Lung microvascular endothelial cell (primary cell): Measurements from ENCODE around the gene CPO. TPM values are rescaled to one million over a fixed set of nuclear protein-coding genes. Genes with fewer than 3 reads are reported as not detected.

Source experiments
- DNase-seq, 2 donors: peaks; one replicate each; pipeline versions ENCODE4 v3.0.0 to v3.0.0-alpha.2; 2010; ENCODE audit warnings: low read depth in 2 of 2
- total RNA-seq: library from RNA; depleted of rRNA; stranded (reverse); fragments of >200 nt; gene quantifications from 2 replicates; pipeline ENCODE4 v1.2.1, GENCODE V29; 2014

The CPO gene
- total RNA-seq, 1 donor from 2014 or later, result not detected

- peak in 1 of 2 donors; percentile 57 for DNase-seq
Measured at GRCh38 chr2:207012461-207012860, 73.1 kb downstream of the CPO start.

DNA sequence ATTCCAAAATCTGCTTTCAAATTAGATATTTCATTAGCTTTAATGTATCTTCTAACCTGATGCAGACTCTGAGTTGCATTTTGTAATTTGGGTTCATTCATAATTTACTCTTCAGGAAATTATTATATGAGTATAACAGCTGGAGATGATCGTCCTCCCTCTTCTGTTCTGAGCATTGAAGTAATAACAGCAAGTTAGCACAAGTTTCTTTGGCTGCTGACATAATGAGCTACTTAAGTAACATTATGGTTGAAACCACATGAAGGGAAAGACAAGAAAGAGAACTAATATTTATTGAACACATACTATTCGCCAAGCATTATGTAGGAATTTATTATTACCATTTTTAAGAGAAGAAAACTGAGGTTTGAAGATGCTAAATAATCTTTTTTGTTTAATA, 75.1 kb downstream of the CPO start:
- DNase-seq, result no peak

- DNase-seq, result peak; percentile 38 to 52
Measured at GRCh38 chr2:207015901-207016300, 76.6 kb downstream of the CPO start.

Other genes with a start within 250 kb of the CPO start
- not detected in 2 replicates for gene DYTN, start 221.1 kb upstream of the CPO start, total RNA-seq
- gene MDH1B, start 174.2 kb upstream of the CPO start, total RNA-seq, result under 0.01 TPM in 1 of 2 replicates, not detected in the other
- 21.1 and 27.6 TPM in 2 replicates for gene FASTKD2, start 173.9 kb upstream of the CPO start, total RNA-seq
- 8.3 and 8.7 TPM in 2 replicates for gene KLF7, start 226.4 kb downstream of the CPO start, total RNA-seq